GM18517 (cell line): ENCODE results near the gene CD4.

ENCODE experiments used
- ATAC-seq: cut with Tn5 transposase; IDR thresholded peaks from one replicate; pipeline ENCODE4 v1.9.1; 2021; ENCODE audit warnings: mild to moderate bottlenecking, moderate library complexity; ENCODE audit not compliant: unreplicated experiment

The CD4 gene

DNA sequence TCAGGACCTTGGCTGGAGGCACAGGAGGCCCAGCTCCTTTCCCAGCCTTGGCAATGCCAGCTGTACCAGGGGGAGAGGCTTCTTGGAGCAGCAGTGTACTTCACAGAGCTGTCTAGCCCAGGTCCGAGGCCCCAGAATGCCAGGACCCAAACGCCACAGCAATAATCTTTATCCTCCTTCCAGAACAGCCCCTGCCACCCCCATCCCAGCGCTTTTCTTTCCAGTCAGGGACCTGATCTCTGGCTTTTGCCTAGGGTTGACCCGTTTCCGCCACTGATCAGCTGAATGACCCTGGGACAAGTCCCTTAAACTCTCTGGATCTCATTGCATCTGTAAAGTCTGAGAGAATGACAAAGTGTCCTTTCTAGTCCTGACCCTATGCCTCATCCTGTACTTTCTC lies 11.9 kb upstream of the CD4 start:
- no peak for ATAC-seq

DNA sequence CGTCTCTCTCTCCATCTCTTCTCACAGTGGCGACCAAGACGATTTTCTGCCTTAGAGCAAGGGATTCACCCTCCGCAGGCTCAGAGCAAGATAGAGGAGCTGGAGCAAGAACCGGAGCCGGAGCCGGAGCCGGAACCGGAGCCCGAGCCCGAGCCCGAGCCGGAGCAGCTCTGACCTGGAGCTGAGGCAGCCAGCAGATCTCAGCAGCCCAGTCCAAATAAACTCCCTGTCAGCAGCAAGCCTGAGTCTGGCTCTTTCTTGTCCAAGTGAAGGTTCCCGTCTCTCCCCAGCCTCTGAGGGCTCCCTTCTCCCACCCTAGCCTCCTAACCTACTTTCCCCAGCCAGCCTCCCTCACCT lies 11.1 kb upstream of the CD4 start:
- no peak for ATAC-seq

GRCh38 chr12:6778574-6779550 lies 10.5 kb upstream of the CD4 start:
- peak; percentile 80 for ATAC-seq

DNA sequence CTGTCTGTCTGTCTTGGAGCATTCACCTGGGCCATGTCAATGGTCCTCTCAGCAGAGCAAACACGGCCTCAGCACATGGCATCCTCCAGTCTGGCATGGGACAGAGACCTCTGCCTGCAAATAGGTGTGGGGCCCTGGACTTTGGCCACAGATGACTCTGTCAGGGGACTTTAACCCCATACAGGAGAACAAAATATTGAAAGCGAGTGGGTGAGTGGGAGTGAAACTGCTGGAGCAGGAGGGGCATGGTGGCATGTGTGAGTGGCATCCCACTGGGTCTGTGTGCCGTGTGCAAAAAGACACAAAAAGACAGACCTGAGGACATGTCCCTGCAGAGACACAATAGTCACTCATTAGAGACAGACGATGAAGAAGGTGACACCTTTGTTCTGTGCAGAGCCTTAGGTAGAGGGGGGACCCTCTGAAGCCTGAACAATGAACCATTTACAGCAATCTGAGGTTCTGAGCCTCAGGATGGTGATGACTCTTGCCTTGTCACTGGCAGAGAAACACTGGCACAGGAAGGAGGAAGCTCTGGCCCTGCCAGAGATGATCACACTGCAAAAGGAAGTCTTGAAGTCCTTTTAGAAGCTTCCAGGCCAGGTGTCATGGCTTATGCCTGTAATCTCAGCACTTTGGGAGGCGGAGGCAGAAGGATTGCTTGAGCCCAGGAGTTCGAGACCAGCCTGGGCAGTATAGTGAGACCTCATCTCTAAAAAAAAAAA lies 9.5 kb upstream of the CD4 start:
- no peak for ATAC-seq

- no peak for ATAC-seq
These were observed 8.8 kb upstream of the CD4 start for GRCh38 chr12:6780573-6780972.

GRCh38 chr12:6782119-6782518 lies 7.2 kb upstream of the CD4 start:
- no peak for ATAC-seq

DNA sequence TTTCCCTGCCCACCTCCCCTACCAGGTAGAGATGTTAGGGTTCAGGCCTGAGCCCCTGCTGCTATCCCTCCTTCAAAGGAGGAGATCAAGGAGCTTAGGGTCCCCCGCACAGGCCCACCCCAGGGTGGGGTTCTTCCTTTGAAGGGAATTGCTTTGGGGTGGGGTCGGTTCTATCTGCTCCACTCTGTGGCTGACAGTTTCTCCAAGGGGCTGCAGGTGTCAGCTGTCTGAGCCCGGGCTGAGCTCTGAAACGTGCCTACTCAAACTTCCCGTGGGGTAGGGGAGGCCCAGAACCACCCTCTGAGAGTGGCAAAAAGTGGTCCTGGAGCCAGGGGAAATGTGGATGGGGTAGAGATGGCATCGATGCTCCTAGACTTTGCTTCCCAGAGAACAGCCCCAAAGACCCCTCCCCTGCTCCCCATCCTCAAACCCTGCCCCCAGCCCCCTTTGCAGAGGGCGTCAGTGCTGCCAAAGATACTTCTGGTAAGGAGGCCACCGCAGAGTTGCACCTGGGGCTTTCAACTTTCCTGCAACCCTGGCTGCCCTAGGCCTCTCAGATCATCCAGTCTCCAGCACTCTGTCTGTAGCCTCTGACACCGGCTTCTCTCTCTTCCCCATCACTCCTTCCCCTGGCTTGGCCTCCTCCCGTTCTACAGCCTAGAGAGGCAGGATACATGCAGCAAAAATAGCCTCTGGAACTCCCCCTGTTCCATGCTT lies 6.3 kb upstream of the CD4 start:
- ATAC-seq = no peak

DNA sequence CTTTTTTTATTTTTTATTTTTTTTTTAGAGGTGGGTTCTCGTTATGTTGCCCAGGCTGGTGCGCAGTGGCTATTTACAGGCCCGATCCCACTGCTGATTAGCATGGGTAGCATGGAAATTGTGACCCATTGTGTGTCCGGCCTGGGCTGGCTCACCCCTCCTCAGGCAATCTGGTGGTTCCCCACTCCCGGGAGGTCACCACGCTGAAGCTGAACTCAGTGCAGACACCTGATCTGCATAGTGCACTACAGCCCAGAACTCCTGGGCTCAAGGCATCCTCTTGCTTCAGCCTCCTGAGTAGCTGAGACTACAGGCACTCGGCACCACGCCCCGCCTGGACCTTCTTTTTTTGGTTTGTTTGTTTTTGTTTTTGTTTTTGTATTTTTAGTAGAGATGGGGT lies 5.5 kb upstream of the CD4 start:
- ATAC-seq = no peak

GRCh38 chr12:6784296-6784695 lies 5.0 kb upstream of the CD4 start:
- ATAC-seq = no peak

GRCh38 chr12:6784761-6785160 lies 4.6 kb upstream of the CD4 start:
- ATAC-seq = no peak

DNA sequence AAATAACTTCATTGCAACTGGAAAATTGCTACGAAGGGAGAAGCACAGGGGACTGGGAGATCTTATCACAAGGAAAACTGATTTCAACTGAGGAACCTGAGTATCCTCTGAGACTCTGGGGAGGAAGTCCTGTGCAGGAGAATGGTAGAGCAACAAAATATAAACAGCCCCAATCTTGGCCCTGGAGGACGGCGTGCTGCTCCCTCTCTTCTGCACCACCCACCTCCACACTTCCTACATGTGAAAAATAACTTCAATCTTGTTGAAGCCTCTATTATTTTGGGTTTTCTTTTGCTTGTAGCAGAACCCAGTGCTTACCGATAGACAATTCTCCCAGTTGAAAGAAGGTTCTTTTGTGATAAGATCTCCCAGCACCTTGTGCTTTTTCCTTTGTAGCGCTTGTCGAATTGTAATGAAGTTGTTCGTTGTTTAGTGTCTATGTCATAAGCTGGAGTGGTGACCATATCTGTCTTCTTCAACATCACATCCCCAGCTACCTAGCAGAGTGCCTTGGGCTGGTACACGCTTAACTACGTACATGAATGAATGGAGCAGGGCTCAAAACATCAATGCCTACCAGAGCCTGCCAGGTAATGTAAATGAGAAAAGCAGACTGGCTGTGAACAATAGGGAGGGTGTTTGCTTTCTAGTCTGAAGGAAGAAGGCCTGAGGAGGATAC lies 2.8 kb upstream of the CD4 start:
- ATAC-seq = no peak

GRCh38 chr12:6787309-6787708 lies 2.0 kb upstream of the CD4 start:
- ATAC-seq = no peak

GRCh38 chr12:6790496-6791150 lies 1.3 kb downstream of the CD4 start:
- no peak for ATAC-seq

DNA sequence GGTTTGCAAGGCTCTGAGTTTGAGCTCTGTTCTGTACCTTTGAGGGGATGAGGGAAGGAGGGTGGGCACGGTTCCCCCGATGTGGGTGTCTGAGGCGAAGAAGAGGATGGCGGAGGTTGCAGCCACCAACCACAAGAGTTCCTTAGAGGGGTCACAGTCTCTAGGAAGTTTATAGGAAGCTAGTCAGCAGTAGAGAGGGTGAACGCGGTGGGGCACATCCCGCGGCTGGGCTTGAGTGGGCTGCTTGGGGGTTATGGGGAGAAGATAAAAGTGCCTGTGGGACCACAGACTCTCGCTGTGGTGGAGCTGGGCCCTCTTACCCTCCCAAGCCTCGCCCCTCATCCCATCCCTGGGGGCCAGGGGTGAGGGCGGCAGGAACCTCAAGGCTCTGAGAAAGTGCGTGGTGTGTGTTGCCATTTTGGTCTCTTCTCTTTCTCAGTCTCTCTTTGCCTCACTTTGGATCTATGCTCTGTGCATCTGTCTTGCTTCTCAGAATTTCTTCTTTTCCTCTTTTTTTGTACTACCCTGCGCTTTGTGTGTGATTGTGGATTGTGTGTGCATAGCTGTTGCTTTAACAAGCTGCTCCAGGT lies 2.7 kb downstream of the CD4 start:
- no peak for ATAC-seq

DNA sequence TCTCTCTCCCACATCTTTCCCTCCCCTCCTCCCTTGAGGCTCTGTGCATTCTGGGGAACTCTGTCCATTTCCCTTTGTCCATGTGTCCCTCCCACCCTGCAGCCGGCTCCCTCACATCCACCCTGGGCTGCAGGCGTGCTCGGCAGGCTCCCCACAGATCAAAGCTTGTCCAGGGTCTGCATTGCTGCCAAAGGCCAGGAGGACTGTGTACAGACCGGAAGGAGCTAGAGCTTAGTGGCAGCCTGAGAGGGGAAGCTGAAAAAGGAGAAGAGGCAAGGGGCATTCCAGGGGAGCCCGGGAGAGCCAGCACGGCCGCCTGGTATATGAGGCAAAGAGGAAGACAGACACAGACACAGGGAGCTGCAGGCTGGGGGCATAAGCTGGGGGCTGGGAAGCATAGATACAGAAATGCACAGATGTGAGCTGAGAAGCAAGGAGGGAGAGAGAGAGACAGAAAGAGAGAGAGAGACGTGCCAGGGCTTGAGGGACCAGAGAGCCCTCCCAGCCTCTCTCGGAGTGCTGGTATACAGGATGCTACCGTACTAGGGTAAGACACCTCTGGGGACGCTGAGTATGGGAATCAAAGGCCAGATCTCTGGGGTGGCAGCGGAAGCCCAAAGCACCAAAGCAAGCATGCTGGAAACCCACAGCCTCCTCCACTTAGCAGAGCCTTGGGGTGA lies 3.3 kb downstream of the CD4 start:
- ATAC-seq = no peak

DNA sequence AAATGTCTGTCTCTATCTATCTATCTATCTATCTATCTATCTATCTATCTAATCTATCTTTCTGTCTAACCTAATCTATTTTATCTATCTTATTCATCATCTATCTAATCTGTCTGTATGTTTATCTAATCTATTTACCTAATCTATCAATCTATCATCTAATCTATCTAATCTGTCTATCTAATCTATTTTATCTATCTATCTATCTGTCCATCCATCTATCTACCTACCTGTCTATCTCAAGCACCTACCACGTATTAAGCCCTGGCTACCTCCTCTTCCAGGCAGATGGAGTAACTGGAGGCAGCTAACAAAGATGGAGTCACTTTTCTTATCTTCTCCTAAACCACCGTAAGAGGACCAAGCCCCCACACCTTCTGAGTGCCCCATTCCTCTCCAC lies 5.8 kb downstream of the CD4 start:
- no peak for ATAC-seq

- no peak for ATAC-seq
These were observed 7.2 kb downstream of the CD4 start for GRCh38 chr12:6796576-6796975.

DNA sequence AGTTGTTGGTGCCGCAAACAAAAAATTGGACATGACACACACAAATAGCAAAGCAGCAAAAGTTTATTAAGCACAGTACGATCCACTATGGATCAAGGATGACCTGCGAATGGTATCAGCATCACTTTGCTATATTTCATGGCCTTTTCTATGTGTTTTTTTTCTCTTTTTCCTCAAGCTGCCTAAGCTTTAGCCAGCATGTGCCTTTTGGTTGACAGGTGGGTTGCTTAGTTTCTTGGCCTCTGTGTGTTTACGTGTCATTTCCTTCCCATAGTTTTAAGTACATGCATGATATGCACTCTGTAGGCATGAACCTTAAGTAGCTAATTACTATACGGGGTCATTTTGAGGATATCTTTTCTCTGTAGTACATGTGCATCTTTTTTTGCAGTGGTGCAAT lies 9.8 kb downstream of the CD4 start:
- ATAC-seq = no peak

DNA sequence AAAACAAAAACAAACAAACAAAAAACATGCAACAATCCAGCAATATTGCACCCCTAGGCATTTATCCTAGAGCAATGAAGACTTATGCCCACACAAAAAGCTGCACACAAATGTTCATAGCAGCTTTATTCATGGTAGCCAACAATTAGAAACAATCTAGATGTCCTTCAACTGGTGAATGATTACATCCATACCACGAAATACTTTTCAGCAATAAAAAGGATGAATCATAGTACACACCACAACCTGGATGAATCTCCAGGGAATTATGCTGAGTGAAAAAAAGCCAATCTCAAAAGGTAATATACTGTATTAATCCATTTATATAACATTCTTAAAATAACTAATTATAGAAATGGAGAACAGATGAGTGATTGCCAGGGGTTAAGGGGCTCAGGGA lies 17.8 kb downstream of the CD4 start:
- no peak for ATAC-seq

GRCh38 chr12:6809056-6809455 lies 19.7 kb downstream of the CD4 start:
- no peak for ATAC-seq
